BLaER1 treated with 17β-estradiol and CSF1 and Interleukin-3, amounts not matched to agents 10 nM and 100 nM (cell line): ENCODE measurements around the gene G6PD.
"Not testable (repeated sequence)": the region's sequence is repeated elsewhere in the genome, so short reads cannot be mapped to it uniquely, and the experiment has no call there.

Experiments
- H3K27ac ChIP-seq, 11 experiments: shearing (Covaris generic); formaldehyde crosslinking; 2 replicates each; pipeline ENCODE4 v1.8.1; 2022
- H3K27me3 ChIP-seq, 11 experiments: shearing (Covaris generic); formaldehyde crosslinking; 2 replicates each; pipeline ENCODE4 v1.8.1; 2022
- H3K36me3 ChIP-seq, 11 experiments: shearing (Covaris generic); formaldehyde crosslinking; 2 replicates each; pipeline ENCODE4 v1.8.1; 2022
- H3K4me1 ChIP-seq, 10 experiments: shearing (Covaris generic); formaldehyde crosslinking; 2 replicates each; pipeline ENCODE4 v1.8.1; 2022
- H3K4me2 ChIP-seq, 11 experiments: shearing (Covaris generic); formaldehyde crosslinking; 2 replicates each; pipeline ENCODE4 v1.8.1; 2022
- H3K4me3 ChIP-seq, 10 experiments: shearing (Covaris generic); formaldehyde crosslinking; 2 replicates each; pipeline ENCODE4 v1.8.1; 2022
- H3K9ac ChIP-seq, 11 experiments: shearing (Covaris generic); formaldehyde crosslinking; 2 replicates each; pipeline ENCODE4 v1.8.1; 2022
- H3K9me3 ChIP-seq, 11 experiments: shearing (Covaris generic); formaldehyde crosslinking; replicated peaks in 1 of 11; 2 replicates each; pipeline ENCODE4 v1.8.1; 2022
- H4K20me1 ChIP-seq, 11 experiments: shearing (Covaris generic); formaldehyde crosslinking; 2 replicates each; pipeline ENCODE4 v1.8.1; 2022
- Cebpa-rat ChIP-seq, 11 experiments: shearing (Covaris generic); IDR thresholded peaks; 2 replicates each; pipeline ENCODE4 v1.8.1; 2022

The G6PD gene

GRCh38 chrX:154560326-154560725 lies 13.7 kb upstream of the G6PD start:
- H4K20me1 ChIP-seq, H3K27me3 ChIP-seq, H3K27ac ChIP-seq: not testable (repeated sequence)

GRCh38 chrX:154558896-154559295 lies 12.2 kb upstream of the G6PD start:
- H3K4me3 ChIP-seq, H3K27ac ChIP-seq, H3K4me2 ChIP-seq, H3K9ac ChIP-seq, H3K9me3 ChIP-seq, H3K4me1 ChIP-seq: not testable (repeated sequence)
- H3K36me3 ChIP-seq, result peaks cover 0 to 17% (median 11%) of the 10 kb centered on the region in 11 experiments; a peak in 17 of 22 replicates
- H4K20me1 ChIP-seq, result peaks cover 0 to 15% (median 11%) of the 10 kb centered on the region in 11 experiments; a peak in 15 of 22 replicates
- H3K27me3 ChIP-seq, result peaks cover 9 to 17% (median 15%) of the 10 kb centered on the region in 11 experiments; a peak in 18 of 22 replicates

More at GRCh38 chrX:154560326-154560725, 13.7 kb upstream of the G6PD start:
- not testable (repeated sequence) for H3K4me1 ChIP-seq, H3K4me2 ChIP-seq, H3K9me3 ChIP-seq, H3K4me3 ChIP-seq, H3K36me3 ChIP-seq, H3K9ac ChIP-seq

GRCh38 chrX:154558060-154558690 lies 11.5 kb upstream of the G6PD start:
- not testable (repeated sequence) for H3K4me3 ChIP-seq, H3K27ac ChIP-seq, H3K4me2 ChIP-seq, H3K4me1 ChIP-seq, H3K9ac ChIP-seq
- Histone ChIP-seq H4K20me1 (peaks cover 3 to 23% (median 18%) of the 10 kb centered on the region in 11 experiments; a peak in 17 of 22 replicates), H3K9me3 (peaks cover 0 to 14% (median 0%) of the 10 kb centered on the region in 11 experiments; a peak in 3 of 22 replicates), H3K27me3 (peaks cover 12 to 24% (median 22%) of the 10 kb centered on the region in 11 experiments; a peak in 18 of 22 replicates), H3K36me3 (peaks cover 6 to 24% (median 18%) of the 10 kb centered on the region in 11 experiments; a peak in 18 of 22 replicates)

- not testable (repeated sequence) for H3K27ac ChIP-seq, H3K4me3 ChIP-seq, H3K9ac ChIP-seq
- peak overlapping the region in 2 of 11 experiments; percentile 35 to 38; a peak in 3 of 22 replicates for H3K4me2 ChIP-seq
- H3K27me3 ChIP-seq, result peaks cover 44 to 70% (median 59%) of the 10 kb centered on the region in 11 experiments
- H3K9me3 ChIP-seq, result peaks cover 0 to 32% (median 8%) of the 10 kb centered on the region in 11 experiments; a peak in 14 of 22 replicates
- peaks cover 10 to 38% (median 16%) of the 10 kb centered on the region in 10 experiments; a peak in 19 of 20 replicates for H3K4me1 ChIP-seq
- peaks cover 6 to 33% (median 24%) of the 10 kb centered on the region in 11 experiments; a peak in 18 of 22 replicates for H3K36me3 ChIP-seq
- peaks cover 3 to 65% (median 45%) of the 10 kb centered on the region in 11 experiments; a peak in 17 of 22 replicates for H4K20me1 ChIP-seq
These were observed 5.6 kb upstream of the G6PD start for GRCh38 chrX:154552112-154552806.

- peaks cover 3 to 59% (median 42%) of the 10 kb centered on the region in 11 experiments; a peak in 17 of 22 replicates for H4K20me1 ChIP-seq
- peaks cover 0 to 53% (median 26%) of the 10 kb centered on the region in 11 experiments; a peak in 17 of 22 replicates for H3K9me3 ChIP-seq
- H3K9ac ChIP-seq, result peak overlapping the region in 4 of 11 experiments; percentile 5 to 87 (median 12); a peak in 3 of 22 replicates
- no peak overlapping the region for H3K4me3 ChIP-seq
- peaks cover 27 to 52% (median 32%) of the 10 kb centered on the region in 10 experiments for H3K4me1 ChIP-seq
- peaks cover 40 to 78% (median 61%) of the 10 kb centered on the region in 11 experiments for H3K27me3 ChIP-seq
- H3K4me2 ChIP-seq, result peak overlapping the region in 9 of 11 experiments; percentile 72 to 89 (median 82); a peak in 13 of 22 replicates
- no peak overlapping the region for H3K27ac ChIP-seq
- peaks cover 6 to 35% (median 20%) of the 10 kb centered on the region in 11 experiments; a peak in 19 of 22 replicates for H3K36me3 ChIP-seq
- no peak for TF ChIP-seq Cebpa-rat (IDR thresholded peaks at IDR 0.05)
These were observed 3.1 kb upstream of the G6PD start for GRCh38 chrX:154549766-154550165.

GRCh38 chrX:154548028-154548316 lies 1.3 kb upstream of the G6PD start:
- Histone ChIP-seq H3K4me3 (peak overlapping the region; percentile 58 to 80 (median 74)), H3K9ac (peak overlapping the region; percentile 84 to 91 (median 87)), H3K9me3 (peaks cover 0 to 53% (median 22%) of the 10 kb centered on the region in 11 experiments; a peak in 17 of 22 replicates), H3K36me3 (peaks cover 0 to 23% (median 9%) of the 10 kb centered on the region in 11 experiments; a peak in 12 of 22 replicates), H3K4me2 (peak overlapping the region; percentile 72 to 89 (median 82)), H3K4me1 (peaks cover 45 to 64% (median 48%) of the 10 kb centered on the region in 10 experiments), H4K20me1 (peaks cover 0 to 44% (median 24%) of the 10 kb centered on the region in 11 experiments; a peak in 15 of 22 replicates), H3K27ac (peak overlapping the region; percentile 66 to 98 (median 87)), H3K27me3 (peaks cover 36 to 78% (median 61%) of the 10 kb centered on the region in 11 experiments)
- no peak for TF ChIP-seq Cebpa-rat (IDR thresholded peaks at IDR 0.05)

- no peak for TF ChIP-seq Cebpa-rat (IDR thresholded peaks at IDR 0.05)
- peaks cover 0 to 42% (median 22%) of the 10 kb centered on the region in 11 experiments; a peak in 15 of 22 replicates for H4K20me1 ChIP-seq
- H3K4me2 ChIP-seq, result peak within 1 kb of the TSS; percentile 82 to 92 (median 86)
- peak within 1 kb of the TSS; percentile 66 to 98 (median 87) for H3K27ac ChIP-seq
- H3K9ac ChIP-seq, result peak within 1 kb of the TSS; percentile 84 to 91 (median 87)
- H3K36me3 ChIP-seq, result peaks cover 0 to 20% (median 9%) of the 10 kb centered on the region in 11 experiments; a peak in 9 of 22 replicates
- peaks cover 0 to 53% (median 22%) of the 10 kb centered on the region in 11 experiments; a peak in 17 of 22 replicates for H3K9me3 ChIP-seq
- H3K4me3 ChIP-seq, result peak within 1 kb of the TSS; percentile 58 to 80 (median 74)
- peaks cover 49 to 66% (median 54%) of the 10 kb centered on the region in 10 experiments for H3K4me1 ChIP-seq
- H3K27me3 ChIP-seq, result peaks cover 40 to 82% (median 64%) of the 10 kb centered on the region in 11 experiments
These were observed 790 bp upstream of the G6PD start, which contains the start of gene IKBKG for GRCh38 chrX:154547245-154548027. Gene IKBKG (plus strand): TSS chrX:154547620. CDS start chrX:154552003, 4,383 bp downstream.

GRCh38 chrX:154545673-154546274 lies 872 bp downstream of the G6PD start:
- H3K4me1 ChIP-seq, result peaks cover 60 to 71% (median 67%) of the 10 kb centered on the region in 10 experiments
- TF ChIP-seq Cebpa-rat (IDR thresholded peaks at IDR 0.05), result no peak
- peaks cover 0 to 27% (median 9%) of the 10 kb centered on the region in 11 experiments; a peak in 11 of 22 replicates for H3K36me3 ChIP-seq
- peak overlapping the region; percentile 84 to 91 (median 87); a peak in 21 of 22 replicates for H3K9ac ChIP-seq
- H3K27me3 ChIP-seq, result peaks cover 38 to 84% (median 67%) of the 10 kb centered on the region in 11 experiments
- H3K9me3 ChIP-seq, result peaks cover 0 to 41% (median 22%) of the 10 kb centered on the region in 11 experiments; a peak in 17 of 22 replicates
- H3K27ac ChIP-seq, result peak overlapping the region in 9 of 11 experiments; percentile 85 to 98 (median 94); a peak in 18 of 22 replicates
- peaks cover 4 to 29% (median 16%) of the 10 kb centered on the region in 11 experiments; a peak in 16 of 22 replicates for H4K20me1 ChIP-seq
- peak overlapping the region; percentile 58 to 80 (median 74) for H3K4me3 ChIP-seq
- peak overlapping the region; percentile 70 to 92 (median 86) for H3K4me2 ChIP-seq
